NCI-H460 (cell line): Measurements from ENCODE around the gene METAP1D. TPM values are rescaled to one million over a fixed set of nuclear protein-coding genes. Genes with fewer than 3 reads are reported as not detected.
A peak's percentile ranks its signal among the peaks of the same experiment; 100 is the strongest.
"Not testable (repeated sequence)": the region's sequence is repeated elsewhere in the genome, so short reads cannot be mapped to it uniquely, and the experiment has no call there.

ENCODE experiments used
- DNase-seq: peaks from one replicate; pipeline ENCODE4 v3.0.0-alpha.2; 2016; ENCODE audit warnings: low read depth; ENCODE audit errors: extremely low read depth
- total RNA-seq: library from RNA; depleted of rRNA; stranded (reverse); fragments of >200 nt; shearing (Covaris generic); gene quantifications from 2 replicates; pipeline ENCODE4 v1.2.3, GENCODE V29; 2014

METAP1D gene
- total RNA-seq, 1 experiment from 2014 or later, result 18.0 TPM

- DNase-seq, result no peak
These were observed 100.6 kb downstream of the METAP1D start for GRCh38 chr2:172100080-172100934.

DNA sequence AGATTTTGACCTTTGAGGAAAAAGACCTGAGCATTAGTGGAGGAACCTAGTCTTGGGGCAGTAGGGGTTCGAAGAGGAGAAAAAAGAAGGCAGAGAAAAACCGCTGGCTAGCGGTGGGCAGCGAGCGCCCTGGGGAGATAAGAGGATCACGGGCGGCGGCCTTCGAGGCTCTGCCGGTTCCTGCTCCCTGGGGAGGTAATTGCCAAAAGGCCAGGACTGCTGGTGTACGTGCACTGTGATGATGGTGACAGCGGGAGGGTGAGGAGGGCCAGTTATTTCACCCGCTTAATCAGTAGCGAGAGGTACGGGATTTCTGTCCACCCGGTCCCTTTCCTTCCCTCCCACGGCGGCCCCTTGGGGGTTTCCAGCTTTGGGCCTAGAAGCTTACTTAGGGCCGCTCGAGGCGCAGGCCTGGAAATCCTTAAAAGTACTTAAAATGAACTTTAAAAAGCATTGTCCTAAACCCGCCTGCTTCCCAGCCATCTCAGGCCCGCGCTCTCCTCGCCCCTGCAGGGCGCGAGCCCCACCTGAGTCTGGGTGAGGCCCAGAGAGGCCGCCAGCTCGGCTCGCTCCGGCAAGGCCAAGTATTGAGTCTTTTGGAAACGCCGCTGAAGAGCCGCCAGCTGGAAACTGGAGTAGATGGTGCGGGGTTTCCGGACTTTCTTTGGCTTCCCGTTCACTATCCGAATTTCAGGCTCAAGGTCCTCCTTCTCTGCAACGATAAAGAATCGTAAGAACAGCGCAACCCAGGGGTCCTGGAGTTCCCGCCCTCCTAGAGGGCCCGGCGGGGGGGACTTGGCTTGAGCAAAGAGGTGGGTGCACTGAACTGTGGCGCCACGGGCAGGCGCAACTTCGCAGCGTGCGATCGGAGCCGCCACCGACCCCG is 101.4 kb downstream of the METAP1D start:
- DNase-seq, result no peak

DNA sequence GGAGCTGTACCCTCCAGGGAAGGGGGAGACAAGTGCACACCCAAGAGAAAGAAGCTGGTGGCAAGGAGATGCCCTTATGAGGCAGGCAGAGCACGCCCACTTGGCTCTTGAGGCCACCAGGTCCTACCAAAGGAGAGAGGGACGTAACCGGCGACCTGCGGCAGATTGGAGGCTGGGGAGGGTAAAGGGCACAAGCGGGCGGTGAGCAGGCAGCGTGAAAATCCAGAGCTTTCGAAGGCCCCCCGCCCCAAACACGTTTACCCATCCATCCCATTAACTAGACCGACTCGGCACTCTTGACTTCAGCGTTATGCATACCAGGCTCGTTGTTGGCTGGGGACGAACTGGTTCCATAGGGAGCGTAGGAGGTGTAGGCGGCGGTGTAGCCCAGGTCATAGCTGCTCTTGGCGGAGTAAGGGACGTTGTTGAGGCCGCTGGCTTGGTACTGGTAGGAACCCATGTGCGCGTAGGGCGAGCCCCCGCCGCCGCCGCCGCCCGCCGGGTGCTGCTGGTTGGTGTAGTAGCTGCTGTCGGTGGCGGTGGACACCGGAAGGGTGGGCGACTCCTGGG is 102.2 kb downstream of the METAP1D start:
- no peak for DNase-seq

GRCh38 chr2:172102391-172103359 is 102.9 kb downstream of the METAP1D start, which contains the start of gene DLX2:
TSS of gene DLX2 (minus strand) at chr2:172102900. CDS start at chr2:172102538, 362 bp downstream.
- DNase-seq, result peak; percentile 86

GRCh38 chr2:172103471-172104272 is 103.9 kb downstream of the METAP1D start:
- peak; percentile 86 for DNase-seq

GRCh38 chr2:172105471-172106107 is 105.8 kb downstream of the METAP1D start:
- no peak for DNase-seq

DNA sequence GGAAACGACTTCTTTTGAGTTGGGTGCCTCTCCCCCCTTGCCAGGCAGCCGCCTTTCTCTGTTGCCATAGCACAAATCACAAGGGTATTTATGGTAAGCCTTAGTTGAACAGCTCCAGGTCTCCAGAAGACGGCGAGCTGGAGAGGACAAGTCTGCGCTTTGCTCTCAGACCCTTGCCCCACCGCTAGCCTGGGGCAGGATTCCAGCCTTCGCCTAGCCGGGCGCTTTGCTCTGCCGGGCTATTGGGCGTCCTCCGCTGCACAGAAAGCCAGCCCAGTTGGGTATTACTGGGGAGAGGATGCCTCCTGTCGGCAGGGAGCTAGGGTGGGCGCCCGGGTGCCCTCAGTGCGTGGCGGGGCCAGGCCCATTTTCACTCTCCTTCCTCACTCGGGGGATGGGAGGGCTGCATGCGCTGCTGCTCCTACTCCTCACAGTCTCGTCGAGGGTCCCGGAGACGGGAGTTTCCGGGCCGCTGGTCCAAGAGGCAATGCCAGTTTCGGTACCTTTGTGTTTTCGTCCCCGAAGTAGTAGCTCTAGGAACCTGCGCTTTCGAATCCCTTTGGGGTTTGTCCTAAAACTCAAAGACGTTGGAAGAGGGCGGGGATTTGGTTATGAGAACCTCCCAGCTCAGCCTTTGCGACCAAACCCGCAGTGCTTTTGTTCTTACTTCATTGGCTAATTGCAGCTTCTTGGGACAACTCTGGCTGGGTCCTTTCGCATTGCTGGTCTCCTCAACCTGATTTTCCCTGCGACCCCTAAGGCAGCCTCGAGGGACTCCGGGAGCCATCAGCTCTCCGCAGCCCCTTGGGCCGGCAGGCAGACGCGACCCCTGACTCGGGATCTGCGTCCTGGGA is 106.6 kb downstream of the METAP1D start:
- peak; percentile 41 for DNase-seq

DNA sequence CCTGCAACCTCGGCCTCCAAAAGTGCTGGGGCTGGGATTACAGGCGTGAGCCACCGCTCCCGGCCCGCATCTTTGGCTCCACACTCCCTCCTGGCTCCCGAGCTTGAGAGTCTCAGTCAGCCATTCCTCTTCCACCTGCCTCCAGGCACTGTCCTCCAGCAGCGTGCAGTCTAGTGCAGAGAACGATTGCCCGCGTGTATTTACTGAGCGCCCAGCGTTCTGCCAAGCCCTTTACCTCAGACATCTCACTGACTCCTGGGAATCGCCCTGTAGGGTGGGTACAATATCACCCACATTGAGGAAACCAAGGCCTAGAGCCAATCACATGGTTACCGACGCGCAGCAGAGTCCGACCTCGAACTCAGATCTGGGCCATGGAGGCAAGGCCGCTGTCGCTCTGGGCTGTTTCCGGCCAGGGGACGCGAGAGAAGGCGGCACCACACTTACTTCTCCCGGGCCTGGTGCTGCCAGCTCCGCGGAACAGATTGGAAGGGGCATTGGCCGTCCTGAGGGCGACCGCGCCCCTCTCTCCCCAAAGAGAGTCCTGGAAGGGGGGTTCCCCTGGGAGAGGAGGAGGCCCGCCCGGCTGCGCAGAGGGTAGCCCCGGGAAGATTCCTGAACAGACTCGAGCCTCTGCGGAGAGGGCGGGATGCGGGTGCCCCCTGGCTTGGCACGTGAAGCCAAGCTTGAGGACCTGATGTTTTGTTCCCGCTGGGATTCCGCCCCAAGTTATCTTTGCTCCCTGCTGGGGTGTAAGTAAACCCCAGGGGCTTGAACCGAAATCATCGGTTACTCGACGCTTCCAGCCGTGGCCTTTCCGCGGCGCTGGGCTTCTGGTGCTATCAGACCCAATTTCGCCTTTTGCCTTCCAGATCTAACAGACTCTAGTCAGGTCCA is 108.2 kb downstream of the METAP1D start:
- DNase-seq, result no peak

DNA sequence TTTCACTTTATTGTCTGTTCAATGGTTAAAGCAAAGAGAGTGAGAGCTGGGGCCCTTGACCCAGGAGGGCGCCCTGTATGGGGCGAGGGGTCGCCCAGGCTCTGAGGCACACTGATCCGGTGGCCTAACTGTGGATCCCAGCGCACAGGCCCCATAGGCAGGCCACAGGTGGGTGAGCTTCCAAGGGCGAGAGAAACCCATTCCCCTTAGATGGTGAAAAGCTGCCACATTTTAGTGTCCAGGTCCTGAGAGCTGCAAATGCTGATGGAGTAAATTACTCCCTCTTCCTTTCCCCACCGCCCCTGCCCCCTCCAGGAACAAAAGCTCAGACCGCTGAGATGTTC is 108.8 kb downstream of the METAP1D start:
- no peak for DNase-seq

- no peak for DNase-seq
These were observed 109.7 kb downstream of the METAP1D start for GRCh38 chr2:172109256-172109987.

- DNase-seq, result no peak
These were observed 110.4 kb downstream of the METAP1D start for GRCh38 chr2:172109988-172110811.

- DNase-seq, result peak; percentile 30
These were observed 113.9 kb downstream of the METAP1D start for GRCh38 chr2:172113617-172114016.

GRCh38 chr2:172114176-172114575 is 114.4 kb downstream of the METAP1D start:
- not testable (repeated sequence) for DNase-seq

GRCh38 chr2:172114579-172114978 is 114.8 kb downstream of the METAP1D start:
- DNase-seq, result no peak

GRCh38 chr2:172116107-172116506 is 116.4 kb downstream of the METAP1D start:
- no peak for DNase-seq
